ENCODE measurements around the gene AADAC.

Gene AADAC

GRCh38 chr3:151792411-151792810 is 21.5 kb upstream of the AADAC start:
- no peak for TF ChIP-seq GABPA (IDR thresholded peaks at IDR 0.05; ENCODE audit: low read depth)
- DNase-seq (ENCODE audit: low read depth in 1 of 2, low spot score in 1 of 2), result no peak
- H3K4me3 ChIP-seq (replicated peaks; ENCODE audit: insufficient read depth, low read length), result no peak overlapping the region
- H3K27ac ChIP-seq (replicated peaks), result no peak overlapping the region
- no peaks in the 10 kb centered on the region for H3K27me3 ChIP-seq (ENCODE audit: insufficient read depth, poor library complexity, severe bottlenecking)

- no peak for DNase-seq (ENCODE audit: low read depth in 1 of 2, low spot score in 1 of 2)
- Histone ChIP-seq H3K27ac (replicated peaks) (no peak overlapping the region), H3K4me3 (replicated peaks; ENCODE audit: insufficient read depth, low read length) (no peak overlapping the region), H3K27me3 (ENCODE audit: insufficient read depth, poor library complexity, severe bottlenecking) (no peaks in the 10 kb centered on the region)
- TF ChIP-seq GABPA (IDR thresholded peaks at IDR 0.05; ENCODE audit: low read depth) (no peak), POLR2AphosphoS5 (IDR thresholded peaks at IDR 0.05; ENCODE audit: low read depth) (no peak), SPI1 (IDR thresholded peaks at IDR 0.05; ENCODE audit: borderline replicate concordance, low read depth) (no peak), CTCF (IDR thresholded peaks at IDR 0.05; ENCODE audit: insufficient read depth, low read length) (no peak), REST (IDR thresholded peaks at IDR 0.05; ENCODE audit: insufficient replicate concordance, low read depth) (no peak)
These were observed 20.3 kb upstream of the AADAC start for GRCh38 chr3:151793636-151794035.

DNA sequence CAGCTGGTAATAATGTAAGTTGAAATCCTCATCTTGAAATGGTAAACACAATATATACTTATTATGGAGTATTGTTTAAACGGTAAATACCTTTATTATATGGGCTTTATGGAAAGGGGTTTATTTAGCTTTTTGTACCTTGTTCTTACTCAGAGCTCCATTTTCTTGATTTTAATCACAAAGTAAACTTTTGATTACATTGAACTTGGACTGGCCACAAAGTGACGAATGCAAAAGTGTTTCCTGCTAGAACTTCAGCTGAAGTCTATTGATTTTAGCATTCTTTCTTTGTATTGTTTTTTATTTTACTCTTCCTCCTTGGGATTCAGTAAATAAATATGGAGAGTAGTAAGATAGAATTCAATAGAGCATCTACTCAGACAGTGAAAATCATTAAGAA is 19.8 kb upstream of the AADAC start:
- Histone ChIP-seq H3K4me3 (replicated peaks; ENCODE audit: insufficient read depth, low read length) (no peak overlapping the region), H3K27me3 (ENCODE audit: insufficient read depth, poor library complexity, severe bottlenecking) (no peaks in the 10 kb centered on the region), H3K27ac (replicated peaks) (no peak overlapping the region)
- TF ChIP-seq SPI1 (IDR thresholded peaks at IDR 0.05; ENCODE audit: borderline replicate concordance, low read depth) (no peak), REST (IDR thresholded peaks at IDR 0.05; ENCODE audit: insufficient replicate concordance, low read depth) (no peak), CTCF (IDR thresholded peaks at IDR 0.05; ENCODE audit: insufficient read depth, low read length) (no peak), POLR2AphosphoS5 (IDR thresholded peaks at IDR 0.05; ENCODE audit: low read depth) (no peak), GABPA (IDR thresholded peaks at IDR 0.05; ENCODE audit: low read depth) (no peak)
- no peak for DNase-seq (ENCODE audit: low read depth in 1 of 2, low spot score in 1 of 2)

DNA sequence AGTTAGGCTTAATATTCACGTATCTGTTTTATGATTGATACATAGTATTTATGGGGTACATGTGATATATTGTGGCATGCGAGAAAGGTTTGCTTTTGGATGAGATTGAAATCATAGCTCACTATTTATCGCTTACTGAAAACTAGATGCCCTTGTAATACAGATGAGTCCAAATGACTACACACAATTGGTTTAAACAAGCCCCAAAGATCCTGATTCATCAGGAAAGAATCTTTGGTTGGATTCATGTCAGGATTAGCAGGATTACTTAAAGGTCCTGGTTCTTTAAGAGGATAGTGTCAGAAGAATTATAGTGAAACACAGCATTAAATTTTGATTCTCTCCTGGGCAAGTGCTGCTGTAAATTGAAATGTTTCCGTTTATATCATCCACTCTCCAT is 18.6 kb upstream of the AADAC start:
- Histone ChIP-seq H3K27me3 (ENCODE audit: insufficient read depth, poor library complexity, severe bottlenecking) (no peaks in the 10 kb centered on the region), H3K27ac (replicated peaks) (no peak overlapping the region), H3K4me3 (replicated peaks; ENCODE audit: insufficient read depth, low read length) (no peak overlapping the region)
- no peak for DNase-seq (ENCODE audit: low read depth in 1 of 2, low spot score in 1 of 2)
- TF ChIP-seq REST (IDR thresholded peaks at IDR 0.05; ENCODE audit: insufficient replicate concordance, low read depth) (no peak), SPI1 (IDR thresholded peaks at IDR 0.05; ENCODE audit: borderline replicate concordance, low read depth) (no peak), POLR2AphosphoS5 (IDR thresholded peaks at IDR 0.05; ENCODE audit: low read depth) (no peak), CTCF (IDR thresholded peaks at IDR 0.05; ENCODE audit: insufficient read depth, low read length) (no peak), GABPA (IDR thresholded peaks at IDR 0.05; ENCODE audit: low read depth) (no peak)

All from HL-60 (cell line).